DMS114 treated with DMSO at 0.1 percent for 48 hours (cell line): ENCODE data around the gene ARHGAP15.

Source experiments
- DNase-seq: peaks from one replicate; lab custom pipeline; 2025; ENCODE audit not compliant: unreplicated experiment; lab: John Stamatoyannopoulos, UW

ARHGAP15 gene

DNA sequence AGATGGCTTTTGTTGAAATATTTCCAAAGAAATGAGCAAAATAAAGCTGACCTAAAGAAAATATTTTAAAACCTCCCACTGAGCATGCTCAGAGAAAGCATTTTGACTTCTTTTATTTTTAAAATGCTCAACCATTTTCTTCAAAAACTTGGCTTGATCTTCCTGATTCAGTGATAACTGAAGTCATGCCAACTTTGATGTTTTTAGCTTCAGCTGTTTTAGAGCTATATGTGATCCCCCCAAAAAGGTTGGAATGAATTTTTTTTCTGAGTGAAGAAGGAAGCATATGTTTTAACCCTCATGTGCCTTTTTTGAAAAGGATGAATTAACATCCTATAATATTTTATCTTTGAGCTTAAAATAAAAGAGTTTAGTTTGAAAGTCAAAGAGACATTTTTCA is 612.0 kb downstream of the ARHGAP15 start:
- DNase-seq, result no peak

- DNase-seq, result no peak
Measured at GRCh38 chr2:143742581-143742980, 613.4 kb downstream of the ARHGAP15 start.

DNA sequence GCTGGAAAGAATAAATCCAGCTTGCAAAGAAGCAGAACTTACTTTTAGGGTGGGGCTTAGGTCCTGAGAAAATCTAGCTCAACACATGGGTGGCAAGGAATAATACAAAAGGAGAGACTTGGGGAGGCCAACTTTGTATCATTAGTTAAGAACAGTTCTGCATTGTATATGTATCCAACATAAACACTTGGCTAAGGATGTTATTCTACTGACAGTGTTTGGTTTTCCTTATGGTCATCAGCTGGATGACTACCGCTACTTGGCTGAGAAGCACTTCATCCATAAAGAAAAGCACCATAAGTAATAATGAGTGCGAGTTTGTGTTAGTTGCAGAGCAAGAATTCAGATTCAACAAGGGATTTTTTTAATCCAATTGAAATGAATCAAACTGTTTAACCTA is 614.9 kb downstream of the ARHGAP15 start:
- no peak for DNase-seq

- DNase-seq, result no peak
Measured at GRCh38 chr2:143745060-143745459, 615.8 kb downstream of the ARHGAP15 start.

- no peak for DNase-seq
Measured at GRCh38 chr2:143754742-143755141, 625.5 kb downstream of the ARHGAP15 start.

DNA sequence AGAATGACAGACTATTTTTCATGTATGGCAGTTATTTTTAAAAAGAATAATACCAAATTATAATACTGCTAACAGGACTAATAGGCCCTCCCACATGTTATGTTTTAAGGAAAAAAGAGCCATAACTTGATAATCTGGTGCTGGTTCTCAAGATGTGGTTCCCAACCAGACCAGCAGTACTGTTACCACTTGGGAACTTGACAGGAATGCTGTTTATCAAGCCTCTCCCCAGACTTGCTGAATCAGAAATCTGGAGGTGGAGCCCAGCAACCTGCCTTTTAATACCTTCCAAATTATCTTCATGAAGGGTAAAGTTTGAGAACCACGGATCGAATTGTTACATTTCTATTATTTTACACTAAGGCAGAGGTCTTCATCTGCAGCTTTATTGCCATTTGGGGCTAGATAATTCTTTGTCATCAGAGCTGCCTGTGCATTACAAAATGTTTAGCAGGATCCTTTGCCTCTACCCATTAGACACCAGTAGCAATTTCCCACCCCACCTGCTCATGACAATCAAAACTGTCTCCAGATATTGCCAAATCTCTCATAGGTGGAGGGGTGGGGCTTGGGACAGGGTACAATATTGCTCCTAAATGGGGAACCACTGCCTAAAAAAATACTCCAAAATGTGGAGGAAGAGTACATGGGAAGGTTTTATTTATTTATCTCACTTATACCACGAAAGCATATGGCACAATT is 629.6 kb downstream of the ARHGAP15 start:
- no peak for DNase-seq

GRCh38 chr2:143759455-143759854 is 630.2 kb downstream of the ARHGAP15 start:
- DNase-seq, result no peak

GRCh38 chr2:143762176-143762928 is 633.1 kb downstream of the ARHGAP15 start:
- no peak for DNase-seq

DNA sequence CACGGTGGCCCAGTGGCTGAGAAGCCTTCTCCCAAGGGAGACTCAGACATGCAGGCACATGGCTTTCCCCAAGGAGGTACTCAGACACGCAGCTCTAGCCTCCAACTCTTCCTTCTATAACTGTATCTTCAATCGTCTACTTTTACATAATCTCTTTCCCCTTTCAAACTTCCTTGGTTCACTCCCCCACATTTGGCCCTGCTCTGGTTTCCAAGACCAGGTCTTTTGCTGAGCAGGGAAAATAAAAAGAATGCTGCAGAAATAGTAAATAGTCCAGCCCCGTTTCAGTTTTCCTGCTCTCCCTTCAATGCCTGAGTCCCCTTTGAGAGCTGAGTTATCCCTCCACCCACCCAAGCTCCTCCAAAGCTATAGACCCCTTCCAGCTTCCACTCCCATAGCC is 635.0 kb downstream of the ARHGAP15 start:
- no peak for DNase-seq

- DNase-seq, result no peak
Measured at GRCh38 chr2:143764706-143765105, 635.5 kb downstream of the ARHGAP15 start.

GRCh38 chr2:143768991-143769390 is 639.8 kb downstream of the ARHGAP15 start:
- DNase-seq, result no peak

GRCh38 chr2:143771939-143772338 is 642.7 kb downstream of the ARHGAP15 start:
- DNase-seq, result no peak

GRCh38 chr2:143776526-143777297 is 647.5 kb downstream of the ARHGAP15 start:
- no peak for DNase-seq

DNA sequence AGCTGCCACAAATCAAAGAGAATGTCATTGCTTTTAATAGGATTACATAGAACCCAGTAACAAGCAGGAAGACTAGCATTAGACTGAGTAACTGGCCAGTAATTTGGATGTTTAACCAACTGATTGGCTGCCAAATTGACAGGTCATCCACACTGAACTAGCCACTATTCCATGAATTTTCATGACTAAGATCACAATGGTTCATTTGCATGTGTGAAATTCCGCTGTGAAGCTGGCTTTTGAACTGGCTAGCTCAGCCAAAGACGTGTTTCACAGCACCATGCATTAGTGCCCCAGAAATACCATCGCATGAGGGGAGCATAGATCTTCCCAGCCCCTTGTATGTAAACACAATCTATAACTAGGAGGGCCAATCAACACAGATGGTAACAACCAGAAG is 649.8 kb downstream of the ARHGAP15 start:
- no peak for DNase-seq

- no peak for DNase-seq
Measured at GRCh38 chr2:143786026-143786765, 657.0 kb downstream of the ARHGAP15 start.

DNA sequence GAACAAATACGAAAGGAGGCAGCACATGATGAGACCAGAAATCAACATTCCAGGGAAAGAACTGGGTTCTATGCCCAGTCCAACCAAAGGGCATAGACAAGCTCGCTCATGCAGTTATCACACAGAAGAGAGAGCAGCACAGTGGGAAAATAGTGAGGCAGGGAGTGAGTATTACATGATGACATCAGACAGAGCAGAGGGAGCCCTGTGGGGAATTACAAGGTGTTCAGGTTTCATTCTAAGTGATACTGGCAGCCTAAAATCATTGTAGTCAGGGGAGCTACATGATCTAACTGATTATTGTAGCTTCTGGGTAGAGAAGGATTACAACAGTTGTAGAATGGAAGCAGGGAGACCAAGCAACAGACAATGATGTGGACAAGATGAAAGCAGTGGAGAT is 658.5 kb downstream of the ARHGAP15 start:
- DNase-seq, result no peak

DNA sequence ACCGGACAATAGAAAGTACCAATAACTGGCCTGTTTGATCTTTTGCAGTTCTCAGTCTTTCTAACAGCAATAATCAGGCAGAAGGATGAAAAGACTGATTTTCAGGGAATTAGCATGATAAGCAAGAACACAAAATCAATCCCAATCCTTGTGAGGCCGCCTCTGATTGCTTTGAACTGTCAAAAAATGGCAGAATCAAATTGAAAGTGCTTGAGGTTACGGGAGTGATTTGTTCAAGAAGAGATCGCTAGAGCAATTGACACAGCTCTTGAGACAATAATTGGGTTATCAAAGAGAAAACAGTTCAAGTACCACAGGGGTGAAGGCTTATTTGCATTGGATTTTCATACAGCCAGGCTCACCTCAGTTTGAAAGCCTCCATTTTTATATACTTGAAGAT is 663.4 kb downstream of the ARHGAP15 start:
- no peak for DNase-seq

GRCh38 chr2:143793381-143793780 is 664.2 kb downstream of the ARHGAP15 start:
- no peak for DNase-seq

DNA sequence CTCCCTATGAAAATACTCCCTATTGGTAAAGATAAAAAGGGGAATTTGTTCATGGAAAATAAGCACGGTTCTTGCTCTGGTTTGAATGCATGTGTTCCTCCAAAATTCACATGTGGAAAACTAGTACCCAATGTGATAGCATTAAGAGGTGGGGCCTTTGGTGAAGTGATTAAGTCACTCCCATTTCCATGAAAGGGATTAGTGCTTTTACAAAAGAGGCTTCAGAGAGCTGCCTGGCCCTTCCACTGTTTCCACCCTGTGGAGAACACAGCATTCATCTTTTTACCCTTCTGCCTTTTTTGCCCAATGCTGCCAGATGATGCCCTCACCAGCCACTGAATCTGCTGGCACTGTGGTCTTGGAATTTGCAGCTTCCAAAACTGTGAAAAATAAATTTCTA is 666.8 kb downstream of the ARHGAP15 start:
- DNase-seq, result no peak

GRCh38 chr2:143801561-143801960 is 672.3 kb downstream of the ARHGAP15 start:
- no peak for DNase-seq

- DNase-seq, result no peak
Measured at GRCh38 chr2:143802242-143802641, 673.0 kb downstream of the ARHGAP15 start.
